Spinal cord (tissue), 10 donors: ENCODE results near the gene KLHL17. TPM values are rescaled to one million over a fixed set of nuclear protein-coding genes. Genes with fewer than 3 reads are reported as not detected.

Experiments
- DNase-seq, 6 donors: peaks; one replicate each; pipeline versions ENCODE4 v3.0.0 to v3.0.0-alpha.2; 2013 to 2015; ENCODE audit warnings: low spot score in 6 of 6, low read depth in 4 of 6
- H3K27ac ChIP-seq: one replicate; pipeline ENCODE4 v1.5.1; 2013; ENCODE audit warnings: low read depth, low read length, control low read depth
- H3K27me3 ChIP-seq: one replicate; pipeline ENCODE4 v1.6.1; 2013; ENCODE audit warnings: low read length; ENCODE audit not compliant: control insufficient read depth, insufficient read depth
- H3K36me3 ChIP-seq: one replicate; pipeline ENCODE4 v1.6.1; 2013; ENCODE audit warnings: low read length; ENCODE audit not compliant: control insufficient read depth, insufficient read depth
- H3K4me1 ChIP-seq: one replicate; pipeline ENCODE4 v1.6.1; 2013; ENCODE audit warnings: low read length; ENCODE audit not compliant: control insufficient read depth, insufficient read depth
- H3K4me3 ChIP-seq: one replicate; pipeline ENCODE4 v1.5.1; 2013; ENCODE audit warnings: low read depth, low read length, control low read depth
- H3K9me3 ChIP-seq: one replicate; pipeline ENCODE4 v1.6.1; 2013; ENCODE audit warnings: low read length; ENCODE audit not compliant: control insufficient read depth, insufficient read depth
- WGBS: methylation state at CpG from one replicate; pipeline ENCODE4 v1.1.5; 2013; ENCODE audit warnings: missing lambda C conversion rate; ENCODE audit not compliant: insufficient coverage; 5-methylcytosine and 5-hydroxymethylcytosine counted together
- polyA plus RNA-seq, 2 donors: library from polyadenylated mRNA; unstranded; fragments of 120-200 nt; gene quantifications; one replicate each; pipeline ENCODE4 v1.2.1, GENCODE V29; 2013; ENCODE audit not compliant: insufficient read length in 2 of 2
- total RNA-seq, 2 donors: library from RNA; depleted of rRNA in 1 of 2; stranded (reverse); fragments of 120-200 nt in 1 of 2; fragments of >200 nt in 1 of 2; gene quantifications; one replicate each; pipeline versions ENCODE4 v1.2.3 to v1.2.4, GENCODE V29; 2013 to 2014
- donor health status: healthy.

Gene KLHL17
- total and polyA plus RNA-seq, 4 donors = 5.4 to 27.4 (median 17.6) TPM

GRCh38 chr1:966135-966703 is 5.8 kb downstream of the KLHL17 start, which contains the start of gene PLEKHN1:
PLEKHN1 (plus strand) TSS chr1:966482; CDS start chr1:966532, 50 bp downstream.
- Histone ChIP-seq H3K9me3 (no peaks in the 10 kb centered on the region), H3K4me3 (peak within 1 kb of the TSS; percentile 40), H3K27me3 (peaks cover 56% of the 10 kb centered on the region), H3K36me3 (peaks cover 54% of the 10 kb centered on the region), H3K27ac (no peak within 1 kb of the TSS), H3K4me1 (peaks cover 19% of the 10 kb centered on the region)
- WGBS = 20% methylated on average over 31 of the region's 31 CpGs
- no peak for DNase-seq

- peak overlapping the region; percentile 40 for H3K4me3 ChIP-seq
- H3K36me3 ChIP-seq = peaks cover 48% of the 10 kb centered on the region
- H3K4me1 ChIP-seq = peaks cover 13% of the 10 kb centered on the region
- 3% methylated on average over 60 of the region's 60 CpGs for WGBS
- H3K9me3 ChIP-seq = no peaks in the 10 kb centered on the region
- DNase-seq = no peak
- H3K27me3 ChIP-seq = peaks cover 62% of the 10 kb centered on the region
- H3K27ac ChIP-seq = no peak overlapping the region
Measured at GRCh38 chr1:966704-967300, 6.4 kb downstream of the KLHL17 start.

DNA sequence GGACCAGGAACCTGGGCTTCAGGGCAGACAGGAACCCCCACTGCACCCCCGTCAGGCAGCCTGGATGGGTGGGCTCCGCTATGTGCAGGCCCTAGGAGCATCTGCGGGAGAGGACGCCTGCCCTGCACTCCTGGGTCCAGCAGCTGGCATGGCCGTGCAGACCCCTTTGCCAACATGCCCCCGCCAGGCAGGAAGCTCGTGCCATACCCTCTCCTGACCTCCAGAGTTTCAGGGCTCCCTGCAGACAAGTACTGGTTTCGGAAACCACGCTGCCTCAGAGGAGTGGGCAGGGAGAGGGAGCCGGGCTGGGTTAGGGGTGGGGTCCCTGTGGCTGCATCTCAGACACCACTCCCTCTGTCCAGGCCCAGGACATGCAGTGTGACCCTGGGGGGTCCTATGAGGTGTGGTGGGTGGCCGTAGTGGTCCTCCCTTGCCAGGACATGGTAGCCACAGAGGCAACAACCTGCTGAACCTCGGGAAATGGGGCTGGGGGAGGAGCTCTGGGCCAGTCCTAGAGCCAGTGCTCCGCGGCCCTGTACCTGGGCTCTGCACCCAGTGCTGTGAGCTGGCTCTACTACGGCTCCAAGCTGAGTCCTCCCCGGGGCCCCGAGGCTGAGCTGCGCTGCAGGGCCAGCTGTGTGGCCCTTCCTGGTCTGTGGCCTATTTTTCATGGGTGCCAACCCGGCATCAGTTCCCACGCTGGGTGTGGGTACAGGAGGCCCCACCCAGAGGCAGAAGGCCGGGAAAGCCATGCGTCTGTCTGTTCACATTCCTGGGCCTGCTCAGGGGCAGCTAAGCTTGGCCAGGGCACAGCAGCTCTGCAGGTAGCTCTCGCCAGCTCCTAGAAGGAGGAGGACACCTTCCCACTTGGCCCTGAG is 7.3 kb downstream of the KLHL17 start:
- H3K9me3 ChIP-seq = no peaks in the 10 kb centered on the region
- 76% methylated on average over 19 of the region's 23 CpGs for WGBS
- H3K27ac ChIP-seq = no peak overlapping the region
- DNase-seq = no peak
- peaks cover 67% of the 10 kb centered on the region for H3K27me3 ChIP-seq
- H3K36me3 ChIP-seq = peaks cover 39% of the 10 kb centered on the region
- H3K4me3 ChIP-seq = no peak overlapping the region
- H3K4me1 ChIP-seq = peaks cover 13% of the 10 kb centered on the region

- Histone ChIP-seq H3K36me3 (peaks cover 22% of the 10 kb centered on the region), H3K4me3 (no peak overlapping the region), H3K4me1 (peaks cover 13% of the 10 kb centered on the region), H3K27me3 (peaks cover 69% of the 10 kb centered on the region), H3K9me3 (no peaks in the 10 kb centered on the region), H3K27ac (no peak overlapping the region)
- DNase-seq = no peak
- WGBS = 91% methylated on average over 14 of the region's 15 CpGs
Measured at GRCh38 chr1:969260-969855, 9.0 kb downstream of the KLHL17 start.

DNA sequence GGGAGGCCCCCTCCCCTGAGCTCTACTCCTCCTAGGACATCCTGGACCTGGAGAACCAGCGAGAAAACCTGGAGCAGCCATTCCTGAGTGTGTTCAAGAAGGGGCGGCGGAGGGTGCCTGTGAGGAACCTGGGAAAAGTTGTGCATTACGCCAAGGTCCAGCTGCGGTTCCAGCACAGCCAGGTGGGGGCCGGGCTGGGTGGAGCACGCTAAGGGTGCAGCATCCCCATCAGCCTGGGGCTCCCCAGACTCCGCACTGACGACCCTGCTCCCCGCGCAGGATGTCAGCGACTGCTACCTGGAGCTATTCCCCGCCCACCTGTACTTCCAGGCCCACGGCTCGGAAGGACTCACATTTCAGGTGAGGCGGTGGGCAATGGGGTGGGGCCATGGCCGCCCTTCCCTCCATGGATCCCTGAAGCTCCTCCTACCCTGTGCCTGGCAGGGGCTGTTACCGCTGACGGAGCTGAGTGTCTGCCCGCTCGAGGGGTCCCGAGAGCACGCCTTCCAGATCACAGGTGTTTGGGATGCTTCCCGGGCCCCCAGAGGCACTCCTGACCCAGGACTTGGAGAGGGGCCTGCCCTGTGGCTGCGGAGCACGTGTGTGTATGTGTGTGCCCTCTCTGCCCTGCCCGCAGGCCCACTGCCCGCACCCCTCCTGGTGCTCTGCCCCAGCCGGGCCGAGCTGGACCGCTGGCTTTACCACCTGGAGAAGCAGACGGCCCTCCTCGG is 10.0 kb downstream of the KLHL17 start:
- no peak for DNase-seq
- 13% methylated on average over 33 of the region's 33 CpGs for WGBS
- no peak overlapping the region for H3K4me3 ChIP-seq
- H3K36me3 ChIP-seq = peaks cover 14% of the 10 kb centered on the region
- peaks cover 69% of the 10 kb centered on the region for H3K27me3 ChIP-seq
- H3K27ac ChIP-seq = no peak overlapping the region
- H3K9me3 ChIP-seq = no peaks in the 10 kb centered on the region
- peaks cover 13% of the 10 kb centered on the region for H3K4me1 ChIP-seq

DNA sequence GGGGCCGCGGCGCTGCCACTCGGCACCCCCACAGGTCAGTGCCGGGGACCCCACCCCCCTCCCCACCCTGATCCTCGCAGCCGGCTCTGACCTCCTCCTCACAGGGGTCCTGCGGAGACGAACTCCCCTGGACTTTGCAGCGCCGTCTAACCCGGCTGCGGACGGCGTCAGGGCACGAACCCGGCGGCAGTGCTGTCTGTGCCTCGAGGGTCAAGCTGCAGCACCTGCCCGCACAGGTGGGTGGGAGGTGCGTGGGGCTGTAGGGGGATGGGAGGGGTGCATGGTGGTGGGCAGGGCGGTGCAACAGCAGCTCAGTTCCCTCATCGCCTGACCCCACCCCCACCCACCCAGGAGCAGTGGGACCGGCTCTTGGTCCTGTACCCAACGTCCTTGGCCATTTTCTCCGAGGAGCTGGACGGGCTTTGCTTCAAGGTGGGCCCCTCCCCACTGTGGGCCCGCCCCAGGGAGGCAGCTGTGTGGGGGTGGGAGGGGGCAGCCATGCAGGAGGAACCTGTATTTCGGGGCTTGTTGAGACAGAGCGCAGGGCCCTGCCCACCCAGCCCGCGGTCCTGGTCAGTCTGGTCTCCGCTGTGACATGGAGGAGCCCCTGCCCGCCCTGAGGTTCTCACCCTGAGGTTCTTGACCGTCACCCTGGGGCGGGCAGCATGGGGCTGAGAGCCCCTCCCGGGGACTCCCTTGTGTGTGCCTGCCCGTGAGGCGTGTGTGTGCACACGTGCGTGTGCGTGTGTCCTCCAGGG is 10.8 kb downstream of the KLHL17 start:
- no peak for DNase-seq
- H3K4me1 ChIP-seq = peaks cover 15% of the 10 kb centered on the region
- H3K36me3 ChIP-seq = peaks cover 6% of the 10 kb centered on the region
- H3K27ac ChIP-seq = no peak overlapping the region
- WGBS = 40% methylated on average over 34 of the region's 42 CpGs
- no peak overlapping the region for H3K4me3 ChIP-seq
- peaks cover 65% of the 10 kb centered on the region for H3K27me3 ChIP-seq
- no peaks in the 10 kb centered on the region for H3K9me3 ChIP-seq

- 76% methylated on average over 33 of the region's 34 CpGs for WGBS
- Histone ChIP-seq H3K4me3 (no peak overlapping the region), H3K9me3 (no peaks in the 10 kb centered on the region), H3K27me3 (peaks cover 57% of the 10 kb centered on the region), H3K27ac (no peak overlapping the region), H3K4me1 (peaks cover 7% of the 10 kb centered on the region), H3K36me3 (peaks cover 2% of the 10 kb centered on the region)
- DNase-seq = no peak
Measured at GRCh38 chr1:971751-972506, 11.5 kb downstream of the KLHL17 start.

DNA sequence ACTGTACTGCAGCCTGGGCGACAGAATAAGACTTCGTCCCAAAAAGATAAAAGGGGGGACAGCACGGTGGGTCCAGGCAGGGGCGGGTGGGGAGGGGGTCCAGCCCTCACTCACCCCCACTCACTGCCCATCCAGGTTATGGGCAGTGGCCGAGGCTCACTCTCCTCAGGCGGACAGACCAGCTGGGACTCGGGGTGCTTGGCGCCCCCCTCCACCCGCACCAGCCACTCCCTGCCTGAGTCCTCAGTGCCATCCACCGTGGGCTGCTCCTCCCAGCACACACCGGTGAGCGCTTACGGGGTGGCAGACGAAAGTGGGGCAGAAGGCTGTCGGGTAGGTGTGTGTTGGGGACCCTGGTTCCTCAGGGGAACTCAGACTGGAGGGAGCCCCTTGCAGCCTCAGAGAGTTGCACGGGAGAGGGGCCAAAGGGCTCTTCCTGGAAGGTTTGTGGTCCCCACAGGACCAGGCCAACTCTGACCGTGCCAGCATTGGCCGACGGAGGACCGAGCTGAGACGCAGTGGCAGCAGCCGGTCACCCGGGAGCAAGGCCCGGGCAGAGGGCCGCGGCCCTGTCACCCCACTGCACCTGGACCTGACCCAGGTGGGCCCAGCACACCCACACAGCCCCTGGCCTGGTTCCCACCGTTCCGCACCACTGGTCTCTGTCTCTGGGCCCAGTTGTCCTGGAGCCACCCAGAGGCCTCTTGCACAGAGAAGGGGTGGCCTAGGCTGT is 12.5 kb downstream of the KLHL17 start:
- WGBS = 84% methylated on average over 17 of the region's 28 CpGs
- no peak overlapping the region for H3K4me3 ChIP-seq
- peaks cover 4% of the 10 kb centered on the region for H3K4me1 ChIP-seq
- DNase-seq = no peak
- H3K27ac ChIP-seq = no peak overlapping the region
- H3K27me3 ChIP-seq = peaks cover 48% of the 10 kb centered on the region
- H3K36me3 ChIP-seq = no peaks in the 10 kb centered on the region
- H3K9me3 ChIP-seq = no peaks in the 10 kb centered on the region
